Activated CD4-positive, CD25-positive, alpha-beta regulatory T cell treated with anti-CD3 and anti-CD28 coated beads, Interleukin-2, amount 50 U/mL, for 16 hours (primary cell): ENCODE measurements around the gene KIAA0319L.

Experiments
- DNase-seq: peaks from one replicate; pipeline ENCODE4 v3.0.0-alpha.2; 2020; ENCODE audit warnings: low read depth, low spot score

Gene KIAA0319L

GRCh38 chr1:35563166-35563565 is 6.0 kb upstream of the KIAA0319L start:
- no peak for DNase-seq

- no peak for DNase-seq
These were observed 4.9 kb upstream of the KIAA0319L start for GRCh38 chr1:35561972-35562680.

GRCh38 chr1:35561297-35561971 is 4.2 kb upstream of the KIAA0319L start:
- DNase-seq: no peak

- no peak for DNase-seq
These were observed 3.3 kb upstream of the KIAA0319L start for GRCh38 chr1:35560256-35561225.

GRCh38 chr1:35559317-35559944 is 2.2 kb upstream of the KIAA0319L start:
- no peak for DNase-seq

GRCh38 chr1:35558374-35559316 is 1.4 kb upstream of the KIAA0319L start:
- no peak for DNase-seq

GRCh38 chr1:35557611-35558373 is 589 bp upstream of the KIAA0319L start, which contains the start of gene NCDN:
TSS of gene NCDN (plus strand) at chr1:35557799. CDS start at chr1:35558191, 392 bp downstream.
- peak; percentile 94 for DNase-seq

- no peak for DNase-seq
These were observed 602 bp downstream of the KIAA0319L start for GRCh38 chr1:35556484-35557117.

DNA sequence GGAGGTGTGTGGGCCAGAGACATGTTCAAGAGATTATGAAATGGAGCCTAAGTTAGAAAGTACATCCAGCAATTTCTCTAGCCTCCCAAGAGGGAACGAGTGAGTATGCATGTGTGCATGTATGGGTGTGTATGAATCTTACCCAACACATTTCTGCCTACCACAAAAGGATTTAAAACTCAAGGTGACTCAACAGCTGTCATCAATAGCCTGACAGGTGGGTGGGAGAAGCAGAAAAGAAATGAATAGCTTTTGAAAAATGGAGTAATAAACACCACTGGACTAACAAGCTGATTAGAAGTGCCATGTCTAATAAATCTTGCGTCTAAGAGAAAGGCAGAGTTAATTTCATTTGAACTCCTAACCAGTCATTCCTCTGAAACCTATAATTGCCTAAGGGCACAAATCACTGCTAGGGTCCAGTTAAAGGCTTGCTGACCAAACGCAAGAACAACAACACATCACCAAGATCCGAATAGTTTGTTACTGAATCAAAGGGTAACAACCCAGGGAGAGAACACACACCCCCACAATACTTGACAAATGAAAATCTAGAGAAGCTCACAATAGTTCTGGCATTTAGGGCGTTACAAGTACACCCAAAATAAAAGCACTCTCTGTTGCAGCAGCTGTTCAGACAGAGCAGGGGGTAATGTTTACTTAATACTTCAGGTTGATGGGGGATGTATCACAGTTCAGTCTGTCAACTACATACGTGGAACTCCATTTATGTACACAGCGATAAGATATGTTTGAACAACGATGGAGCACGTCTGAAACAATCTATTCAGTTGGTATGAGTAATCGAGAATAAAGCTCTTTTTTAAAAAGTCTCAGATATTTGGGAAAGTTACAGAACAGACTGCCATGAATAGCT is 1.4 kb downstream of the KIAA0319L start:
- DNase-seq: no peak

DNA sequence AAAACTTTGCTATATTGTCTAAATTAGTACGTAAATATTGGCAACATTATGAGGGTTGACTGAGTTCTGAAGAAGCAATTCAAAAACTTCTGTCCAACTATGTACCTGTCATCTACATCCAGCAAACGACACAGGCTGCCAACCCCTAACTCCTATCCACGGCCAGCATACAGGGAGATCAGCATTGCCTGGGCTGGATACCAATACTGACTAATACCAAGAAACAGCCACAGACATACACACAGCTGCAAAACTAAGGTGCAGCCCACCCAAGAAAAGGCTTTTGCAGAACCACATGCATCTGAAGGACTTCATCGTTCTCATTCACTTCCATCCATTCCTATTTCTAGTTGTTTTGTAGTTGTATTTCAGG is 2.0 kb downstream of the KIAA0319L start:
- no peak for DNase-seq

DNA sequence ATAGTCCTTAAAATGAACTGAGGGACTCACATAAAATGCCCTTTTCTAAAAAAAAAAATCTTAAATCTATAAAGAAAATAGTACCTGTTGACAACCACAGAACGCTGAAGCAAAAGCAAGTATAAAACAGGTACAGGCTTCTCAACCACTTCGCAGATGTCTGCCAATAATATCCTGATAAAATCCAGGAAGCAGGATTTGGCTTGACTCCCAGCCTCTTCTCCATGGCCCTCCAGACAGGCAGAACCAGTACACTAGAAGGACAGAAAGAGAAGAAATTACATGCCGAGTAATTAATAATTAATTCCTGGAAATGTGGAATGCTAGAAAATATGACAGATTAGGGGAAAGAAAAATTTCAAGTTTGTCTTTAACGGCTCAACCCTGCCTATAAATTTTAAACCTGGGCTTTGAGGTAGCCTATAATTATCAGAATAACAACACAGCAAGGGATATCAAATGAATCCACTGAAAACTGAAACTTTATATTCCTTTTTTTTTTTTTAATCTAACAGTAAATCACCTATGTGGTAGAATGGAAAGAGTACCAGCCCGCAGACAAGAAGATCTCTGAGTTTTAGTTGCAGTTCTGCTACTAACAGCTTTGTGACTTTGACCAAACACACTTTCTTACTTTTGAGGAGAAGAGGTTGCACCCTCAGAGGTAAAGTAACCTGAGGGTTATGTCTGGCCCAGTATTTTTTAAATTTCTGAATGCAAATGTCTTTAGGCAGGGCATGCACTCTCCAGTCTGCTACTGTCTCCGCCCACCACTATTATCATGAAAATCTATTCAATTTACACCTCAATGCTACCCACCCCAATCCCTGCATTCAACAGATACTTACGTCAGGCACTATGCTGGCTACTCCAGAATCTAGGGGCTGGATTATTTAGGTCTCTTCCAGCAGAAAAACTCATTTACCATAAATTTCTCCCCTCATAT is 2.7 kb downstream of the KIAA0319L start:
- DNase-seq: no peak

- no peak for DNase-seq
These were observed 3.4 kb downstream of the KIAA0319L start for GRCh38 chr1:35553851-35554250.

DNA sequence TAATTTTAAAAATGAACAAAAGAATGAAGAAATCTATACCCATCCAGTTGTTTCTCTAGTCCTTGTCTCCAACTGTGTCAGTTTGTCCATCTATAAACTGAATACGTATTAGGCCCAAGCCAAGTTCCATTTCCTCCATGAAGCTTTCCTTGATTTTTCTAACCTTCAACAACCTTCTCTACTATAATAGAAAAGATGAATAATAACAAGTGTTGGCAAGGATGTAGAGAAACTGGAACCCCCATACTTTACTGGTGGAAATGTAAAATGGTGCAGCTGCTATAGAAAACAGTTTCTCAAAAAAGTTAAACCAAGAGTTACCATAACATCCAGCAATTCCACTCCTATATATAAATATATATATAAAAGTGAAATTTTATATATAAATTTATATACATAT is 10.6 kb downstream of the KIAA0319L start:
- no peak for DNase-seq

DNA sequence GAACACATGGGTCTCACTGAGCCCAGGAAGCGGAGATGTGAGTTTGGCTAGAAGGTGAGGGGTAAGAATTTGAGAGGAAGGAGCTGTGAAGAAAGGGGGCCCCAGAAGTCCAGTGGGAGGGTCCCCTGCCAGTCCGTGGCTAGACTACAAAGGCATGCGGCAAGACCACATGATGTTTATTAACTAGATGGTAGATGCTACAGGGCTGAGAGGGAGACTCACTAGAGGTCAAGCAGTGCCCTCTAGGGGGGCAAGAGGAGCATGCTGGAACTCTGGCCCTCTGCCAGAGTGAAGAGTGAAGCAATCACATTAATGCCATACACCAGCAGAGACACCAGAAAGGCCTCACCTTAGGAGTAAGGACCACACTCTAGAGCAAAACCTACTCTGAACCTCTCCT is 12.2 kb downstream of the KIAA0319L start:
- no peak for DNase-seq

GRCh38 chr1:35539824-35540261 is 17.4 kb downstream of the KIAA0319L start:
- no peak for DNase-seq

- DNase-seq: no peak
These were observed 18.0 kb downstream of the KIAA0319L start for GRCh38 chr1:35539073-35539823.
